Measurements from ENCODE around the gene ANKRD22. TPM values are rescaled to one million over a fixed set of nuclear protein-coding genes. Genes with fewer than 3 reads are reported as not detected.
A peak's percentile ranks its signal among the peaks of the same experiment; 100 is the strongest.

Gene ANKRD22
- total and polyA plus RNA-seq, 7 donors, result 2.4 to 26.9 (median 9.7) TPM; not detected in 4

GRCh38 chr10:88895250-88895649, 43.6 kb upstream of the ANKRD22 start:
- no peak overlapping the region for H3K4me3 ChIP-seq
- intact Hi-C loops (cut with DNase I), result no loop called here
- 16 to 55% methylated on average over 1 of the region's 1 CpG for WGBS, 2 donors
- no peak for TF ChIP-seq POLR2A (IDR thresholded peaks at IDR 0.05)
- TF ChIP-seq, protein P1, sequence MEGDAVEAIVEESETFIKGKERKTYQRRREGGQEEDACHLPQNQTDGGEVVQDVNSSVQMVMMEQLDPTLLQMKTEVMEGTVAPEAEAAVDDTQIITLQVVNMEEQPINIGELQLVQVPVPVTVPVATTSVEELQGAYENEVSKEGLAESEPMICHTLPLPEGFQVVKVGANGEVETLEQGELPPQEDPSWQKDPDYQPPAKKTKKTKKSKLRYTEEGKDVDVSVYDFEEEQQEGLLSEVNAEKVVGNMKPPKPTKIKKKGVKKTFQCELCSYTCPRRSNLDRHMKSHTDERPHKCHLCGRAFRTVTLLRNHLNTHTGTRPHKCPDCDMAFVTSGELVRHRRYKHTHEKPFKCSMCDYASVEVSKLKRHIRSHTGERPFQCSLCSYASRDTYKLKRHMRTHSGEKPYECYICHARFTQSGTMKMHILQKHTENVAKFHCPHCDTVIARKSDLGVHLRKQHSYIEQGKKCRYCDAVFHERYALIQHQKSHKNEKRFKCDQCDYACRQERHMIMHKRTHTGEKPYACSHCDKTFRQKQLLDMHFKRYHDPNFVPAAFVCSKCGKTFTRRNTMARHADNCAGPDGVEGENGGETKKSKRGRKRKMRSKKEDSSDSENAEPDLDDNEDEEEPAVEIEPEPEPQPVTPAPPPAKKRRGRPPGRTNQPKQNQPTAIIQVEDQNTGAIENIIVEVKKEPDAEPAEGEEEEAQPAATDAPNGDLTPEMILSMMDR (IDR thresholded peaks at IDR 0.05), result no peak
- no peak for TF ChIP-seq POLR2AphosphoS5 (IDR thresholded peaks at IDR 0.05)
- no peak for TF ChIP-seq EP300 (IDR thresholded peaks at IDR 0.05)
- H3K27ac ChIP-seq, result peak overlapping the region in 2 of 4 donors; percentile 14 to 38
- no peaks in the 10 kb centered on the region for H3K9me3 ChIP-seq
- no peak for DNase-seq
- peaks cover 0 to 28% (median 6%) of the 10 kb centered on the region in 4 donors for H3K4me1 ChIP-seq
- H3K27me3 ChIP-seq, result no peaks in the 10 kb centered on the region
- no peaks in the 10 kb centered on the region for H3K36me3 ChIP-seq

DNA sequence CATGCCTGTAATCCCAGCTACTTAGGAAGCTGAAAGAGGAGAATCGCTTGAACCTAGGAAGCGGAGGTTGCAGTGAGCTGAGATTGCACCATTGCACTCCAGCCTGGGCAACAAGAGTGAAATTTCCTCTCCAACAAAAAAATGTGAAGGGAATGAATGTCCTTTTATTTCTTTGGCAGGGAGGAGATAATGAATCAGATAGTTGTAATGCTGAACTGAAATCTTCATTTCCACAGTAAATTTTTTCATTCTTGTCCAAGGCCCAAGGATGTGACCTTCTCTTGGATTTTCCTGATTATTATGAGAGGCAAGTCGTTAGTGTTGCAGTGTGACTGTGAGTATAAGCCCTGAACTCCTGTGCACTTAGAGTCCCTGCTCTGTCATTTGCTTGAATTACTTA, 42.0 kb upstream of the ANKRD22 start:
- peak overlapping the region in 3 of 4 donors; percentile 20 to 49 (median 48) for H3K27ac ChIP-seq
- no peaks in the 10 kb centered on the region for H3K9me3 ChIP-seq
- 68 to 77% methylated on average over 3 of the region's 3 CpGs for WGBS, 2 donors
- intact Hi-C loops (cut with DNase I), result no loop called here
- H3K4me1 ChIP-seq, result peaks cover 0 to 27% (median 6%) of the 10 kb centered on the region in 4 donors
- DNase-seq, result peak; percentile 72
- TF ChIP-seq EP300 (IDR thresholded peaks at IDR 0.05) (no peak), POLR2AphosphoS5 (IDR thresholded peaks at IDR 0.05) (peak in 2 of 4 donors; percentile 25 to 41)
- H3K36me3 ChIP-seq, result no peaks in the 10 kb centered on the region
- H3K4me3 ChIP-seq, result no peak overlapping the region
- H3K27me3 ChIP-seq, result no peaks in the 10 kb centered on the region

DNA sequence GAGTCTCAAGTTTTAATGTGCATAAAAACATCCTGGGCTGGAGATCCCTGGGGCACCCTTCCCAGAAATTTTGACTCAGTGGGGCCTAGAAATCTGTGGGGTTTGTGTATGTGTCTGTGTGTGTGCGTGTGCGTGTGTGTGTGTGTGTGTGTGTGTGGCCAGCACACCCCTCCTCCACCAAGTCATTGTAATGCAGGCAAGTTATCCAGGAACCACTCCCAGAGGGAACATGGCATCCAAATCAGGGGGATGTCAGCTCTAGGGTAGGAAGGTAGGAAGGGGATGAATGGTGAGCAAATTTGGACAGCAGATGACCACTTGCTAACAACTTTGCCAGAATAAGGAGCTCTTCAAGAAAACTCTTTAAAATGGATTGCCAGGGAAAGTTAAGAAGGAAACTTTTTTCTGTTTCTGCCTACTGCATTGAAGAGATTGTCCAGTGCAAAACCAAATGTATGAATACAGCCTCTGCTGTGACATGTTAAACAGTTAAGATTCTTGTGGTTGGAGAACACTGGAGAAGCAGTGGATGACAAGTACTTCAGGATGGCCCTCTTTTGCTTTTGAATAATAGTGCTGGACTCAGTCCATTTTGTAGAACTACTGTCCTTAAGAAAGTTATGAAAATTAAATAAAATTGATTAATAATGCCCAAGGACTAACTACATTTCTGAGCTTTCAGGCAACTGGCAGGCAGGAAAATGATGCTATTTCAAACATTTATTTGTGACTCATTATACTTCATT, 40.8 kb upstream of the ANKRD22 start:
- TF ChIP-seq POLR2AphosphoS5 (IDR thresholded peaks at IDR 0.05), result no peak
- no peak for TF ChIP-seq EP300 (IDR thresholded peaks at IDR 0.05)
- TF ChIP-seq, protein P1 (IDR thresholded peaks at IDR 0.05), result no peak
- no peak for TF ChIP-seq POLR2A (IDR thresholded peaks at IDR 0.05)
- H3K27me3 ChIP-seq, result no peaks in the 10 kb centered on the region
- no peak for DNase-seq
- WGBS, 2 donors, result 79 to 84% methylated on average over 2 of the region's 2 CpGs
- intact Hi-C loops (cut with DNase I), result no loop called here
- H3K4me1 ChIP-seq, result peaks cover 0 to 25% (median 4%) of the 10 kb centered on the region in 4 donors
- no peaks in the 10 kb centered on the region for H3K9me3 ChIP-seq
- no peak overlapping the region for H3K4me3 ChIP-seq
- no peaks in the 10 kb centered on the region for H3K36me3 ChIP-seq
- peak overlapping the region in 2 of 4 donors; percentile 48 to 49 for H3K27ac ChIP-seq

- H3K27ac ChIP-seq, result no peak overlapping the region
- intact Hi-C loops (cut with DNase I), result no loop called here
- no peak for DNase-seq
- H3K36me3 ChIP-seq, result no peaks in the 10 kb centered on the region
- peaks cover 0 to 14% (median 0%) of the 10 kb centered on the region in 4 donors for H3K4me1 ChIP-seq
- no peaks in the 10 kb centered on the region for H3K9me3 ChIP-seq
- TF ChIP-seq POLR2A (IDR thresholded peaks at IDR 0.05), result no peak
- TF ChIP-seq, protein P1 (IDR thresholded peaks at IDR 0.05), result no peak
- no peak for TF ChIP-seq POLR2AphosphoS5 (IDR thresholded peaks at IDR 0.05)
- no peak for TF ChIP-seq EP300 (IDR thresholded peaks at IDR 0.05)
- no peaks in the 10 kb centered on the region for H3K27me3 ChIP-seq
- no peak overlapping the region for H3K4me3 ChIP-seq
- WGBS, 2 donors, result 91 to 92% methylated on average over 4 of the region's 4 CpGs
Measured at GRCh38 chr10:88890681-88891381, 39.2 kb upstream of the ANKRD22 start.

Measured in sigmoid colon (tissue), 7 donors.